ENCODE data around the gene AKR1B1. TPM values are rescaled to one million over a fixed set of nuclear protein-coding genes. Genes with fewer than 3 reads are reported as not detected.

Gene AKR1B1
- total and polyA plus RNA-seq, 2 of the 4 experiments (the other 2 are of a cell fraction), result 90.9 to 201 TPM

GRCh38 chr7:134415700-134416099 is 43.2 kb downstream of the AKR1B1 start:
- H2AK5ac ChIP-seq (ENCODE audit: low read depth, low read length), result no peak overlapping the region
- H3K9me3 ChIP-seq (ENCODE audit: control insufficient read depth, insufficient read depth, low read length), result no peaks in the 10 kb centered on the region
- ChIA-PET CTCF (no interaction called here), POLR2A (ENCODE audit: unreplicated experiment) (no interaction called here)
- no peak overlapping the region for H3K4me3 ChIP-seq (ENCODE audit: insufficient read depth, low read depth, low read length)
- H3K4ac ChIP-seq (ENCODE audit: low read depth, low read length), result no peak overlapping the region
- ATAC-seq (ENCODE audit: low read depth) (no peak), DNase-seq (no peak)
- dilution Hi-C loops (cut with HindIII; ENCODE audit: low sequenced_read_pairs, unreplicated experiment) (no loop called here), in situ Hi-C loops (cut with MboI; ENCODE audit: low sequenced_read_pairs) (no loop called here), intact Hi-C loops (cut with micrococcal nuclease) (loop anchor here (5.0 kb wide), 1 partner anchor 1703 kb away; no protein-coding TSS in a partner anchor)
- no peak overlapping the region for H3K14ac ChIP-seq (replicated peaks; ENCODE audit: low read depth, low read length)
- H3K4me2 ChIP-seq (ENCODE audit: low read depth, low read length), result no peak overlapping the region
- H2BK20ac ChIP-seq (ENCODE audit: low read depth, low read length), result no peak overlapping the region
- H3K4me1 ChIP-seq (ENCODE audit: control insufficient read depth, insufficient read depth, low read length), result no peaks in the 10 kb centered on the region
- H4K91ac ChIP-seq (ENCODE audit: insufficient read depth, low read depth, low read length), result no peak overlapping the region
- no peaks in the 10 kb centered on the region for H3K79me1 ChIP-seq (ENCODE audit: low read depth in 1 of 2, low read length in 2 of 2)
- no peak overlapping the region for H3K9ac ChIP-seq (ENCODE audit: low read depth, low read length)
- H3K27ac ChIP-seq (ENCODE audit: insufficient read depth, low read length), result no peak overlapping the region
- H3K23ac ChIP-seq (ENCODE audit: low read depth, low read length), result no peak overlapping the region
- no peak overlapping the region for H3K56ac ChIP-seq (ENCODE audit: extremely low read depth, insufficient read depth, low read length)
- no peak for TF ChIP-seq SMC3 (IDR thresholded peaks at IDR 0.05; ENCODE audit: low read depth, low read length)
- no peak for TF ChIP-seq BHLHE40 (IDR thresholded peaks at IDR 0.05; ENCODE audit: low read depth, low read length)
- TF ChIP-seq RFX5 (IDR thresholded peaks at IDR 0.05; ENCODE audit: low read depth, low read length), result no peak
- TF ChIP-seq MAFK (IDR thresholded peaks at IDR 0.05; ENCODE audit: low read depth, low read length), result no peak
- no peak for TF ChIP-seq CTCF (conservative IDR thresholded peaks at IDR 0.05; ENCODE audit: low read depth, low read length)
- TF ChIP-seq ELK1 (IDR thresholded peaks at IDR 0.05; ENCODE audit: borderline replicate concordance, low read depth, low read length), result no peak
- TF ChIP-seq USF2 (IDR thresholded peaks at IDR 0.05; ENCODE audit: low read depth, low read length), result no peak
- H4K20me1 ChIP-seq (ENCODE audit: insufficient read depth, low read length), result no peaks in the 10 kb centered on the region
- H3K36me3 ChIP-seq (ENCODE audit: control insufficient read depth, insufficient read depth, low read length), result no peaks in the 10 kb centered on the region
- H3K27me3 ChIP-seq (ENCODE audit: control insufficient read depth, insufficient read depth, low read length), result peaks cover 18% of the 10 kb centered on the region
- no peak overlapping the region for H2AFZ ChIP-seq (replicated peaks; ENCODE audit: low read length, poor library complexity)
- H2AK9ac ChIP-seq (replicated peaks; ENCODE audit: low read depth, low read length, poor library complexity), result no peak overlapping the region
- H3K18ac ChIP-seq (ENCODE audit: low read depth, low read length), result no peak overlapping the region
- H2BK120ac ChIP-seq (ENCODE audit: low read depth, low read length), result no peak overlapping the region
- no peak overlapping the region for H2BK5ac ChIP-seq (ENCODE audit: low read depth, low read length, poor library complexity, severe bottlenecking)
- no peak overlapping the region for H2BK15ac ChIP-seq (ENCODE audit: low read depth, low read length)
- BruUV-seq (replicated peaks), result no TSS peak
- no peak overlapping the region for H4K5ac ChIP-seq (ENCODE audit: low read depth, low read length)
- no peaks in the 10 kb centered on the region for H3K9me1 ChIP-seq (ENCODE audit: insufficient read depth, low read length)
- H4K8ac ChIP-seq (ENCODE audit: low read depth in 2 of 2, low read length in 2 of 2), result no peak overlapping the region

Data from IMR-90 (cell line).